IMR-90 (cell line): ENCODE measurements around the gene CYP3A4. TPM values are rescaled to one million over a fixed set of nuclear protein-coding genes. Genes with fewer than 3 reads are reported as not detected.

Experiments used
- ATAC-seq: fragments of 200-7000 bp; cut with Tn5 transposase; 2 replicates; pipeline ENCODE4 v1.9.1; 2020; ENCODE audit warnings: low read depth, mild to moderate bottlenecking, moderate library complexity
- BruUV-seq: library from RNA; stranded (reverse); fragments of 400-500 nt; replicated peaks from 2 replicates; lab custom pipeline; 2021; lab: Mats Ljungman, UMichigan
- CTCF ChIA-PET: fragments of 300-600 bp; formaldehyde crosslinking; extraction: SDS; loops from one replicate; lab custom pipeline; 2021; ENCODE audit warnings: antibody characterized with exemption; lab: Yijun Ruan, JAX
- POLR2A ChIA-PET: fragments of 300-600 bp; sonication (Branson Sonifier 250); formaldehyde crosslinking; loops from one replicate; lab custom pipeline; 2022; ENCODE audit warnings: antibody characterized with exemption; ENCODE audit not compliant: unreplicated experiment; lab: Charles Lee
- DNase-seq: peaks from one replicate; pipeline ENCODE4 v3.0.0; 2013
- H2AFZ ChIP-seq: replicated peaks from 2 replicates; pipeline ENCODE3; 2013; ENCODE audit warnings: low read length, mild to moderate bottlenecking; ENCODE audit not compliant: poor library complexity
- H2AK5ac ChIP-seq: 2 replicates; pipeline ENCODE4 v1.6.1; 2013; ENCODE audit warnings: low read depth, low read length, inconsistent platforms
- H2AK9ac ChIP-seq: replicated peaks from 2 replicates; pipeline ENCODE3; 2013; ENCODE audit warnings: mild to moderate bottlenecking, low read depth, low read length, moderate library complexity; ENCODE audit not compliant: poor library complexity
- H2BK120ac ChIP-seq: 2 replicates; pipeline ENCODE4 v1.6.1; 2013; ENCODE audit warnings: low read depth, low read length, inconsistent platforms
- H2BK15ac ChIP-seq: 3 replicates; pipeline ENCODE4 v1.6.1; 2013; ENCODE audit warnings: low read depth, low read length, inconsistent platforms
- H2BK20ac ChIP-seq: 2 replicates; pipeline ENCODE4 v1.6.1; 2013; ENCODE audit warnings: low read depth, mild to moderate bottlenecking, inconsistent platforms, low read length, moderate library complexity
- H2BK5ac ChIP-seq: 2 replicates; pipeline ENCODE4 v1.6.1; 2013; ENCODE audit warnings: mild to moderate bottlenecking, low read depth, low read length, inconsistent platforms; ENCODE audit not compliant: poor library complexity, severe bottlenecking
- H3K14ac ChIP-seq: replicated peaks from 2 replicates; pipeline ENCODE4 v1.6.1; 2013; ENCODE audit warnings: low read depth, low read length, inconsistent platforms
- H3K18ac ChIP-seq: 2 replicates; pipeline ENCODE4 v1.6.1; 2013; ENCODE audit warnings: low read depth, low read length, control low read depth
- H3K23ac ChIP-seq: 2 replicates; pipeline ENCODE4 v1.6.1; 2013; ENCODE audit warnings: low read depth, low read length, inconsistent platforms
- H3K27ac ChIP-seq: 2 replicates; pipeline ENCODE4 v1.5.1; 2013; ENCODE audit warnings: mild to moderate bottlenecking, control low read depth, low read length; ENCODE audit not compliant: insufficient read depth
- H3K27me3 ChIP-seq: 2 replicates; pipeline ENCODE4 v1.6.1; 2013; ENCODE audit warnings: low read length; ENCODE audit not compliant: control insufficient read depth, insufficient read depth
- H3K36me3 ChIP-seq: 2 replicates; pipeline ENCODE4 v1.6.1; 2013; ENCODE audit warnings: low read length, mixed read lengths; ENCODE audit not compliant: control insufficient read depth, insufficient read depth
- H3K4ac ChIP-seq: 2 replicates; pipeline ENCODE4 v1.6.1; 2013; ENCODE audit warnings: low read depth, low read length, inconsistent platforms
- H3K4me1 ChIP-seq: 2 replicates; pipeline ENCODE4 v1.6.1; 2013; ENCODE audit warnings: low read length, mixed read lengths; ENCODE audit not compliant: control insufficient read depth, insufficient read depth
- H3K4me2 ChIP-seq: 2 replicates; pipeline ENCODE4 v1.6.1; 2013; ENCODE audit warnings: low read depth, mild to moderate bottlenecking, control low read depth, low read length, moderate library complexity
- H3K4me3 ChIP-seq: 2 replicates; pipeline ENCODE4 v1.5.1; 2013; ENCODE audit warnings: low read depth, mild to moderate bottlenecking, control low read depth, low read length, moderate library complexity; ENCODE audit not compliant: insufficient read depth
- H3K56ac ChIP-seq: 2 replicates; pipeline ENCODE4 v1.6.1; 2013; ENCODE audit warnings: low read length, inconsistent platforms; ENCODE audit not compliant: insufficient read depth; ENCODE audit errors: extremely low read depth
- H3K79me1 ChIP-seq, 2 experiments: 2 replicates each; pipeline ENCODE4 v1.6.1; 2013; ENCODE audit warnings: low read length in 2 of 2, inconsistent platforms in 1 of 2, low read depth in 1 of 2
- H3K9ac ChIP-seq: 2 replicates; pipeline ENCODE4 v1.6.1; 2013; ENCODE audit warnings: low read depth, low read length, control low read depth
- H3K9me1 ChIP-seq: 2 replicates; pipeline ENCODE4 v1.6.1; 2013; ENCODE audit warnings: low read length, inconsistent platforms; ENCODE audit not compliant: insufficient read depth
- H3K9me3 ChIP-seq: 2 replicates; pipeline ENCODE4 v1.6.1; 2013; ENCODE audit warnings: low read length; ENCODE audit not compliant: control insufficient read depth, insufficient read depth
- H4K20me1 ChIP-seq: 2 replicates; pipeline ENCODE4 v1.6.1; 2013; ENCODE audit warnings: low read length, inconsistent platforms; ENCODE audit not compliant: insufficient read depth
- H4K5ac ChIP-seq: 2 replicates; pipeline ENCODE4 v1.6.1; 2013; ENCODE audit warnings: mild to moderate bottlenecking, low read depth, low read length, control low read depth
- H4K8ac ChIP-seq, 2 experiments: 2 replicates each; pipeline ENCODE4 v1.6.1; 2013; ENCODE audit warnings: low read depth in 2 of 2, low read length in 2 of 2, control low read depth in 1 of 2, inconsistent platforms in 1 of 2
- H4K91ac ChIP-seq: 2 replicates; pipeline ENCODE4 v1.6.1; 2013; ENCODE audit warnings: low read depth, low read length, inconsistent platforms; ENCODE audit not compliant: insufficient read depth
- CEBPB ChIP-seq: IDR thresholded peaks from 2 replicates; pipeline ENCODE4 v1.6.1; 2012; ENCODE audit warnings: low read depth, low read length, improper control_type of control experiment
- RFX5 ChIP-seq: IDR thresholded peaks from 2 replicates; pipeline ENCODE4 v1.8.0; 2012; ENCODE audit warnings: low read depth, mild to moderate bottlenecking, low read length, moderate library complexity
- WGBS, 2 experiments: methylation state at CpG; one replicate each; pipeline versions ENCODE4 v1.1.5 to v1.1.7; 2013; ENCODE audit warnings: missing lambda C conversion rate in 2 of 2; ENCODE audit not compliant: insufficient read length in 1 of 2; ENCODE audit errors: extremely low coverage in 2 of 2; 5-methylcytosine and 5-hydroxymethylcytosine counted together
- dilution Hi-C: fragments of 300-500 bp; cut with HindIII; formaldehyde crosslinking; loops from one replicate; pipeline ENCODE4 v1.14.3; 2018; ENCODE audit warnings: low sequenced_read_pairs; ENCODE audit not compliant: unreplicated experiment
- in situ Hi-C: fragments of 300-500 bp; cut with MboI; formaldehyde crosslinking; loops from 3 replicates; pipeline ENCODE4 v1.14.3; 2019; ENCODE audit warnings: low sequenced_read_pairs, inconsistent platforms, mixed read lengths
- intact Hi-C: fragments of 100-400 bp; cut with micrococcal nuclease; formaldehyde crosslinking; loops from 2 replicates; pipeline ENCODE4 v1.10.0; 2022
- polyA plus RNA-seq, 3 experiments: library from polyadenylated mRNA; depleted of rRNA; stranded (reverse); fragments of >200 nt; gene quantifications; 2 replicates each; pipeline ENCODE4 v1.2.3, GENCODE V29; 2012; ENCODE audit warnings: low replicate concordance in 1 of 3
- total RNA-seq: library from RNA; depleted of rRNA; stranded (reverse); fragments of >200 nt; gene quantifications from 2 replicates; pipeline ENCODE4 v1.2.3, GENCODE V29; 2012

The CYP3A4 gene
- total and polyA plus RNA-seq, 2 of the 4 experiments (the other 2 are of a cell fraction), result not detected

DNA sequence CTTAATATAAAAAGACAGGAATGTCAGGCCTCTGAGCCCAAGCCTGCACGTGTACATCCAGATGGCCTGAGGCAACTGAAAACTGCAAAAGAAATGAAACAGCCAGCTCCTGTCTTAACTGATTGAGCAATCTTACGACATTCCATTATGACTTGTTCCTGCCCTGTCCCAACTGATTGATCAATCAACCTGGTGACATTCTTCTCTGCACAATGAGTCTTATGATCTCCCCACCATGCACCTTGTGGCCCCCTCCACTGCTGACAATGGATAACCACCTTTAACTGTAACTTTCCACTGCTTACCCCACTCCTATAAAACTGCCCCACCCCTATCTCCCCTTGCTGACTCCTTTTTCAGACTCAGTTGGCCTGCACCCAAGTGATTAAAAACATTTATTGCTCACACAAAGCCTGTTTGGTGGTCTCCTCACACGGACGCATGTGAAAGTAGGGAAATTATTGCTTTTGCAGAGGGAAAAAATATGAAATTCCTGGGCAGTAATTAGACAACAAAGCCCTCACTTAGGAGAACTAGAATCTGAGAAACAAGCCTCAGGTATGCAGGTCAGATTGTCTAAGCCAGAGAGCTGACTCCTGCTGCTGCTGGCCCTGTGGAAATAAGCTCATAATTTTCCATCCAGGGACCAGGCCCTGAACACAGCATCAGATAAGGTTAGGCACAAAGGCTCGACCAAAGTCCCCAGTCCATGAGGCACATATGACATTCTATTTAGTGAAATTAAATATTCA, 54.3 kb downstream of the CYP3A4 start:
- Histone ChIP-seq H3K23ac (no peak overlapping the region), H3K79me1 (no peaks in the 10 kb centered on the region), H4K20me1 (no peaks in the 10 kb centered on the region), H2BK15ac (no peak overlapping the region), H3K56ac (no peak overlapping the region), H2AK9ac (no peak overlapping the region), H2BK20ac (no peak overlapping the region), H4K8ac (no peak overlapping the region), H3K36me3 (no peaks in the 10 kb centered on the region), H2AK5ac (no peak overlapping the region), H3K9ac (no peak overlapping the region), H2BK5ac (no peak overlapping the region), H2AFZ (no peak overlapping the region), H3K18ac (no peak overlapping the region), H3K4me3 (no peak overlapping the region), H3K4me2 (no peak overlapping the region), H3K9me1 (no peaks in the 10 kb centered on the region), H2BK120ac (no peak overlapping the region), H3K27me3 (peaks cover 2% of the 10 kb centered on the region), H3K27ac (no peak overlapping the region), H4K91ac (no peak overlapping the region), H3K4me1 (no peaks in the 10 kb centered on the region), H3K9me3 (no peaks in the 10 kb centered on the region), H3K14ac (no peak overlapping the region), H4K5ac (no peak overlapping the region), H3K4ac (no peak overlapping the region)
- no TSS peak for BruUV-seq
- TF ChIP-seq CEBPB, result peak; percentile 46; the same call in 1 of the 2 replicates
- no peak for TF ChIP-seq RFX5
- POLR2A ChIA-PET, result no interaction called here
- no peak for DNase-seq
- intact Hi-C loops, result no loop called here
- in situ Hi-C loops, result no loop called here
- no peak for ATAC-seq
- dilution Hi-C loops, result no loop called here
- CTCF ChIA-PET, result no interaction called here
- WGBS, 2 experiments, result 8% methylated on average over 2 of the region's 5 CpGs; no CpG with 5 or more reads in 1 of the 2 experiments
